Lower leg skin (tissue), 3 donors: ENCODE measurements around the gene VASN.

ENCODE experiments used
- CTCF ChIP-seq, 3 donors: fragments of 450-650 bp; IDR thresholded peaks; one replicate each; pipeline ENCODE4 v1.5.1; 2016; ENCODE audit warnings: antibody characterized with exemption in 3 of 3, mild to moderate bottlenecking in 3 of 3, moderate library complexity in 2 of 3
- POLR2A ChIP-seq, 2 donors: fragments of 450-650 bp; IDR thresholded peaks; one replicate each; pipeline ENCODE4 v1.6.1; 2016 to 2017; ENCODE audit warnings: antibody characterized with exemption in 2 of 2, mild to moderate bottlenecking in 1 of 2, moderate library complexity in 1 of 2

GRCh38 chr16:4382795-4383357, 11.2 kb downstream of the VASN start:
- TF ChIP-seq CTCF (IDR thresholded peaks at IDR 0.05) (no peak), POLR2A (IDR thresholded peaks at IDR 0.05) (no peak)
